ENCODE data around the gene ZKSCAN5.
A peak's percentile ranks its signal among the peaks of the same experiment; 100 is the strongest.

The ZKSCAN5 gene

GRCh38 chr7:99504281-99504602 lies 220 bp upstream of the ZKSCAN5 start:
- Histone ChIP-seq H3K27ac (peak overlapping the region; percentile 75 to 95 (median 88); a peak in 21 of 22 replicates), H4K20me1 (peaks cover 0 to 16% (median 3%) of the 10 kb centered on the region in 11 experiments; a peak in 13 of 22 replicates), H3K36me3 (peaks cover 0 to 23% (median 7%) of the 10 kb centered on the region in 11 experiments; a peak in 11 of 22 replicates), H3K4me1 (peaks cover 29 to 47% (median 39%) of the 10 kb centered on the region in 10 experiments), H3K9ac (peak overlapping the region; percentile 81 to 92 (median 89)), H3K4me2 (peak overlapping the region; percentile 46 to 99 (median 71)), H3K27me3 (no peaks in the 10 kb centered on the region), H3K4me3 (peak overlapping the region; percentile 70 to 88 (median 78)), H3K9me3 (replicated peaks in 1 of 11) (peaks cover 0 to 6% (median 0%) of the 10 kb centered on the region in 11 experiments; a peak in 1 of 22 replicates)
- no peak for TF ChIP-seq Cebpa-rat (IDR thresholded peaks at IDR 0.05)

GRCh38 chr7:99505324-99505662 lies 831 bp downstream of the ZKSCAN5 start:
- peaks cover 0 to 16% (median 0%) of the 10 kb centered on the region in 11 experiments; a peak in 5 of 22 replicates for H4K20me1 ChIP-seq
- peak overlapping the region; percentile 70 to 88 (median 78) for H3K4me3 ChIP-seq
- peaks cover 29 to 47% (median 39%) of the 10 kb centered on the region in 10 experiments for H3K4me1 ChIP-seq
- H3K27me3 ChIP-seq: no peaks in the 10 kb centered on the region
- H3K36me3 ChIP-seq: peaks cover 0 to 32% (median 14%) of the 10 kb centered on the region in 11 experiments; a peak in 17 of 22 replicates
- peak overlapping the region; percentile 75 to 95 (median 88) for H3K27ac ChIP-seq
- peak overlapping the region; percentile 74 to 99 (median 90) for H3K4me2 ChIP-seq
- H3K9ac ChIP-seq: peak overlapping the region; percentile 81 to 92 (median 89)
- H3K9me3 ChIP-seq (replicated peaks in 1 of 11): peaks cover 0 to 6% (median 0%) of the 10 kb centered on the region in 11 experiments; a peak in 1 of 22 replicates
- no peak for TF ChIP-seq Cebpa-rat (IDR thresholded peaks at IDR 0.05)

- no peak for TF ChIP-seq Cebpa-rat (IDR thresholded peaks at IDR 0.05)
- H3K9me3 ChIP-seq (replicated peaks in 1 of 11): no peaks in the 10 kb centered on the region
- peaks cover 61 to 95% (median 86%) of the 10 kb centered on the region in 11 experiments for H3K36me3 ChIP-seq
- H3K4me2 ChIP-seq: no peak overlapping the region
- H3K9ac ChIP-seq: no peak overlapping the region
- H4K20me1 ChIP-seq: peaks cover 0 to 23% (median 5%) of the 10 kb centered on the region in 11 experiments; a peak in 10 of 22 replicates
- H3K27me3 ChIP-seq: no peaks in the 10 kb centered on the region
- H3K27ac ChIP-seq: no peak overlapping the region
- H3K4me1 ChIP-seq: peaks cover 0 to 9% (median 0%) of the 10 kb centered on the region in 10 experiments; a peak in 3 of 20 replicates
- H3K4me3 ChIP-seq: no peak overlapping the region
Measured at GRCh38 chr7:99514050-99514449, 9.6 kb downstream of the ZKSCAN5 start.

- H4K20me1 ChIP-seq: peaks cover 0 to 8% (median 0%) of the 10 kb centered on the region in 11 experiments; a peak in 2 of 22 replicates
- H3K9me3 ChIP-seq (replicated peaks in 1 of 11): no peaks in the 10 kb centered on the region
- H3K27ac ChIP-seq: no peak overlapping the region
- no peak overlapping the region for H3K4me3 ChIP-seq
- H3K4me2 ChIP-seq: no peak overlapping the region
- peaks cover 0 to 6% (median 0%) of the 10 kb centered on the region in 10 experiments; a peak in 4 of 20 replicates for H3K4me1 ChIP-seq
- no peak overlapping the region for H3K9ac ChIP-seq
- no peaks in the 10 kb centered on the region for H3K27me3 ChIP-seq
- H3K36me3 ChIP-seq: peaks cover 72 to 96% (median 88%) of the 10 kb centered on the region in 11 experiments
- no peak for TF ChIP-seq Cebpa-rat (IDR thresholded peaks at IDR 0.05)
Measured at GRCh38 chr7:99521399-99521798, 16.9 kb downstream of the ZKSCAN5 start.

GRCh38 chr7:99525713-99526440 lies 21.4 kb downstream of the ZKSCAN5 start:
- Histone ChIP-seq H3K4me3 (no peak overlapping the region), H3K27me3 (no peaks in the 10 kb centered on the region), H3K27ac (no peak overlapping the region), H3K4me2 (no peak overlapping the region), H3K36me3 (peaks cover 76 to 97% (median 92%) of the 10 kb centered on the region in 11 experiments), H4K20me1 (no peaks in the 10 kb centered on the region; a peak in 1 of 22 replicates), H3K9me3 (replicated peaks in 1 of 11) (peaks cover 30 to 35% (median 34%) of the 10 kb centered on the region in 11 experiments), H3K9ac (no peak overlapping the region), H3K4me1 (peaks cover 0 to 6% (median 0%) of the 10 kb centered on the region in 10 experiments; a peak in 3 of 20 replicates)
- TF ChIP-seq Cebpa-rat (IDR thresholded peaks at IDR 0.05): no peak

GRCh38 chr7:99531354-99531765 lies 26.9 kb downstream of the ZKSCAN5 start:
- no peaks in the 10 kb centered on the region for H3K4me1 ChIP-seq
- H4K20me1 ChIP-seq: no peaks in the 10 kb centered on the region; a peak in 1 of 22 replicates
- peaks cover 80 to 98% (median 91%) of the 10 kb centered on the region in 11 experiments for H3K36me3 ChIP-seq
- H3K4me3 ChIP-seq: peak overlapping the region; percentile 22 to 57 (median 38); a peak in 18 of 20 replicates
- no peak overlapping the region for H3K9ac ChIP-seq
- H3K27ac ChIP-seq: no peak overlapping the region
- no peak for TF ChIP-seq Cebpa-rat (IDR thresholded peaks at IDR 0.05)
- H3K4me2 ChIP-seq: no peak overlapping the region
- H3K9me3 ChIP-seq (replicated peaks in 1 of 11): peaks cover 83 to 90% (median 88%) of the 10 kb centered on the region in 11 experiments
- H3K27me3 ChIP-seq: no peaks in the 10 kb centered on the region; a peak in 1 of 22 replicates

GRCh38 chr7:99535667-99536066 lies 31.2 kb downstream of the ZKSCAN5 start:
- H3K4me1 ChIP-seq: no peaks in the 10 kb centered on the region
- no peak overlapping the region for H3K27ac ChIP-seq
- no peak overlapping the region for H3K4me2 ChIP-seq
- peaks cover 37 to 69% (median 55%) of the 10 kb centered on the region in 11 experiments for H3K36me3 ChIP-seq
- H3K9ac ChIP-seq: no peak overlapping the region
- TF ChIP-seq Cebpa-rat (IDR thresholded peaks at IDR 0.05): no peak
- no peaks in the 10 kb centered on the region; a peak in 1 of 22 replicates for H3K27me3 ChIP-seq
- H4K20me1 ChIP-seq: no peaks in the 10 kb centered on the region
- no peak overlapping the region for H3K4me3 ChIP-seq
- H3K9me3 ChIP-seq (replicated peaks in 1 of 11): peaks cover 87 to 100% (median 96%) of the 10 kb centered on the region in 11 experiments

GRCh38 chr7:99539213-99539811 lies 34.9 kb downstream of the ZKSCAN5 start:
- H3K9ac ChIP-seq: no peak overlapping the region
- no peaks in the 10 kb centered on the region for H3K27me3 ChIP-seq
- H3K27ac ChIP-seq: no peak overlapping the region
- H3K36me3 ChIP-seq: peaks cover 18 to 63% (median 46%) of the 10 kb centered on the region in 11 experiments
- H3K4me3 ChIP-seq: no peak overlapping the region
- TF ChIP-seq Cebpa-rat (IDR thresholded peaks at IDR 0.05): no peak
- no peaks in the 10 kb centered on the region for H4K20me1 ChIP-seq
- peaks cover 87 to 100% (median 96%) of the 10 kb centered on the region in 11 experiments for H3K9me3 ChIP-seq (replicated peaks in 1 of 11)
- H3K4me2 ChIP-seq: no peak overlapping the region
- no peaks in the 10 kb centered on the region for H3K4me1 ChIP-seq

- Histone ChIP-seq H4K20me1 (no peaks in the 10 kb centered on the region), H3K4me2 (no peak overlapping the region), H3K4me1 (peaks cover 0 to 7% (median 0%) of the 10 kb centered on the region in 10 experiments; a peak in 1 of 20 replicates), H3K27me3 (no peaks in the 10 kb centered on the region), H3K27ac (no peak overlapping the region), H3K36me3 (peaks cover 18 to 64% (median 47%) of the 10 kb centered on the region in 11 experiments), H3K4me3 (peak overlapping the region in 1 of 10 experiments; percentile 14; a peak in 1 of 20 replicates), H3K9ac (no peak overlapping the region), H3K9me3 (replicated peaks in 1 of 11) (peaks cover 86 to 100% (median 94%) of the 10 kb centered on the region in 11 experiments)
- no peak for TF ChIP-seq Cebpa-rat (IDR thresholded peaks at IDR 0.05)
Measured at GRCh38 chr7:99540542-99540941, 36.1 kb downstream of the ZKSCAN5 start.

All from BLaER1 treated with 17β-estradiol and CSF1 and Interleukin-3, amounts not matched to agents 10 nM and 100 nM (cell line).